Measurements from ENCODE around the gene MPRIP.

GRCh38 chr17:17217995-17218394 is 175.7 kb downstream of the MPRIP start:
- TF ChIP-seq CTCF (IDR thresholded peaks at IDR 0.05), result no peak
- TF ChIP-seq POLR2A (IDR thresholded peaks at IDR 0.05), result no peak

All from Peyer's patch (tissue), 4 donors.